Skeletal muscle cell (primary cell): ENCODE results near the gene DPCD.

ENCODE experiments used
- DNase-seq: peaks from one replicate; pipeline ENCODE4 v3.0.0-alpha.2; 2010; ENCODE audit warnings: low read depth
- H3K4me3 ChIP-seq: 2 replicates; pipeline ENCODE4 v1.5.1; 2011; ENCODE audit warnings: low read depth, mild to moderate bottlenecking, control low read depth, low read length, moderate library complexity

Gene DPCD

GRCh38 chr10:101566333-101567164 is 21.6 kb upstream of the DPCD start:
- no peak for DNase-seq
- H3K4me3 ChIP-seq: peak overlapping the region; percentile 32

- H3K4me3 ChIP-seq: no peak overlapping the region
- no peak for DNase-seq
Measured at GRCh38 chr10:101567165-101568006, 20.7 kb upstream of the DPCD start.

GRCh38 chr10:101568054-101568745 is 19.9 kb upstream of the DPCD start:
- no peak for DNase-seq
- H3K4me3 ChIP-seq: no peak overlapping the region

- no peak overlapping the region for H3K4me3 ChIP-seq
- no peak for DNase-seq
Measured at GRCh38 chr10:101569323-101569621, 18.8 kb upstream of the DPCD start.

- peak overlapping the region; percentile 68 for H3K4me3 ChIP-seq
- no peak for DNase-seq
Measured at GRCh38 chr10:101569622-101570427, 18.3 kb upstream of the DPCD start.

GRCh38 chr10:101570428-101571270 is 17.5 kb upstream of the DPCD start:
- DNase-seq: no peak
- H3K4me3 ChIP-seq: peak overlapping the region; percentile 68

GRCh38 chr10:101571271-101571925 is 16.7 kb upstream of the DPCD start:
- H3K4me3 ChIP-seq: no peak overlapping the region
- DNase-seq: no peak

GRCh38 chr10:101572126-101572525 is 16.0 kb upstream of the DPCD start:
- no peak overlapping the region for H3K4me3 ChIP-seq
- DNase-seq: no peak

GRCh38 chr10:101572785-101573184 is 15.3 kb upstream of the DPCD start:
- H3K4me3 ChIP-seq: no peak overlapping the region
- DNase-seq: no peak

GRCh38 chr10:101573885-101574753 is 14.0 kb upstream of the DPCD start:
- H3K4me3 ChIP-seq: no peak overlapping the region
- no peak for DNase-seq

- H3K4me3 ChIP-seq: no peak overlapping the region
- no peak for DNase-seq
Measured at GRCh38 chr10:101575091-101575490, 13.0 kb upstream of the DPCD start.

GRCh38 chr10:101575580-101576210 is 12.4 kb upstream of the DPCD start:
- no peak overlapping the region for H3K4me3 ChIP-seq
- DNase-seq: no peak

GRCh38 chr10:101576211-101576863 is 11.8 kb upstream of the DPCD start:
- DNase-seq: no peak
- no peak overlapping the region for H3K4me3 ChIP-seq

GRCh38 chr10:101577121-101577871 is 10.8 kb upstream of the DPCD start:
- no peak overlapping the region for H3K4me3 ChIP-seq
- no peak for DNase-seq

GRCh38 chr10:101578192-101578591 is 9.9 kb upstream of the DPCD start:
- H3K4me3 ChIP-seq: no peak overlapping the region
- no peak for DNase-seq
